ENCODE measurements around the gene PLEKHJ1.
"Not testable (repeated sequence)": the region's sequence is repeated elsewhere in the genome, so short reads cannot be mapped to it uniquely, and the experiment has no call there.

Gene PLEKHJ1

GRCh38 chr19:2236314-2237050, at the start of gene PLEKHJ1, which contains the start of gene SF3A2:
Gene PLEKHJ1, minus strand, starts transcription at chr19:2236329. Its CDS starts 81 bp downstream, at chr19:2236248.
Gene SF3A2, plus strand, starts transcription at chr19:2236824. Its CDS starts 6,595 bp downstream, at chr19:2243419.
- peak; percentile 95 for DNase-seq (ENCODE audit: low spot score)

GRCh38 chr19:2283835-2284507, 47.8 kb upstream of the PLEKHJ1 start:
- DNase-seq (ENCODE audit: low spot score): no peak

- no peak for DNase-seq (ENCODE audit: low spot score)
Measured at GRCh38 chr19:2282862-2283237, 46.7 kb upstream of the PLEKHJ1 start.

- DNase-seq (ENCODE audit: low spot score): no peak
Measured at GRCh38 chr19:2282062-2282861, 46.1 kb upstream of the PLEKHJ1 start, which contains the start of gene PEAK3. Gene PEAK3, minus strand, starts transcription at chr19:2282175. Its CDS starts 1,244 bp downstream, at chr19:2280931.

GRCh38 chr19:2281265-2282061, 45.3 kb upstream of the PLEKHJ1 start:
- DNase-seq (ENCODE audit: low spot score): not testable (repeated sequence)

- no peak for DNase-seq (ENCODE audit: low spot score)
Measured at GRCh38 chr19:2280633-2281264, 44.6 kb upstream of the PLEKHJ1 start.

- no peak for DNase-seq (ENCODE audit: low spot score)
Measured at GRCh38 chr19:2278459-2279158, 42.5 kb upstream of the PLEKHJ1 start.

- no peak for DNase-seq (ENCODE audit: low spot score)
Measured at GRCh38 chr19:2277138-2277537, 41.0 kb upstream of the PLEKHJ1 start.

- DNase-seq (ENCODE audit: low spot score): no peak
Measured at GRCh38 chr19:2276429-2276986, 40.4 kb upstream of the PLEKHJ1 start.

- no peak for DNase-seq (ENCODE audit: low spot score)
Measured at GRCh38 chr19:2275588-2276428, 39.7 kb upstream of the PLEKHJ1 start.

- DNase-seq (ENCODE audit: low spot score): peak; percentile 73
Measured at GRCh38 chr19:2274931-2275535, 38.9 kb upstream of the PLEKHJ1 start.

- DNase-seq (ENCODE audit: low spot score): no peak
Measured at GRCh38 chr19:2274185-2274711, 38.1 kb upstream of the PLEKHJ1 start.

GRCh38 chr19:2273356-2274184, 37.4 kb upstream of the PLEKHJ1 start:
- no peak for DNase-seq (ENCODE audit: low spot score)

- no peak for DNase-seq (ENCODE audit: low spot score)
Measured at GRCh38 chr19:2271234-2272103, 35.3 kb upstream of the PLEKHJ1 start.

- peak; percentile 75 for DNase-seq (ENCODE audit: low spot score)
Measured at GRCh38 chr19:2270423-2271233, 34.5 kb upstream of the PLEKHJ1 start.

GRCh38 chr19:2270157-2270422, 34.0 kb upstream of the PLEKHJ1 start:
- no peak for DNase-seq (ENCODE audit: low spot score)
